ENCODE results near the gene DEFB121.
"Not testable (repeated sequence)": the region's sequence is repeated elsewhere in the genome, so short reads cannot be mapped to it uniquely, and the experiment has no call there.

Gene DEFB121, protein sequence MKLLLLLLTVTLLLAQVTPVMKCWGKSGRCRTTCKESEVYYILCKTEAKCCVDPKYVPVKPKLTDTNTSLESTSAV

DNA sequence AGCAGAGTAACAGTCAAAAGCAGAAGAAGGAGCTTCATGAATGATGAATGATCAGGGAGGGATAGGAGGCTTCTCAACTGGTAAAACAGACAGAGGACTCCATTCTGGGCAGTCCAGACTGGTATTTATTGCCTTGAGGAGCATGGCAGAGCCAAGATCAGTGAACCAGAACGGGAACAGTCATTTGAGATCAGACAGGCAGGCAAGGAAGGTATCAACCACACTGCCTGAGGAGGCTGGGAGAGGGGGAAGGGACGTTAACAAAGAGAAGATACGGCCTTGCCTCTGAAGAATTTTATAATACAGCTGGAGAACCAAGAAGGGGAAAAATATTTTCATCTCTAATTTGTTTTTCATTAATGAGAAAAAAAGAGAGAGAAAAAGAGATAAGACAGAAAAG is at the start of gene DEFB121:
Gene DEFB121 (minus strand): TSS at position 101 of the 400 bp plus-strand sequence. CDS start 63 bp downstream, at position 38.
- no peak for DNase-seq

DNA sequence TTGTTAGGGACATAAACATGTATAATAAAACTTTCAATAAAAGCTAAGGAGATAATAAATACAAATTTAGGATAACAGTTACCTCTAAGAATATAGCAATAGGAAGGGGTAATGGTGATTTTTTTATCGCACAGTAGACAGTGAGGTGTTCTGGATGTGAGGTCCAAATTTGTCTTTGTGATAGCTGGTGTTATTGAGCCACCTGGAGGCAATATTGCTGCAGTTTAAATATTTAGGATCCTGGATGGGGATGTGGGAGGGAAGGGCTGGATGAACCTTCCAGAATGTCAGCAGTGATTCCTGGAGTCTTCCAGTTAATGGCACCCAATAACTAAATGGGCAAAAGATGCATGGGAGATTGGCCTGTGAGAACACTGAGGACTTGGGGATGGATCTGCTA is 48.3 kb upstream of the DEFB121 start:
- in situ Hi-C loops (cut with HindIII; ENCODE audit: low pct_ligation_motif_present, low pct_unique_long_range_greater_than_20kb, low sequenced_read_pairs): no loop called here
- DNase-seq: no peak

More for the DNA sequence above, at the start of gene DEFB121:
- in situ Hi-C loops (cut with HindIII; ENCODE audit: low pct_ligation_motif_present, low pct_unique_long_range_greater_than_20kb, low sequenced_read_pairs): no loop called here

DNA sequence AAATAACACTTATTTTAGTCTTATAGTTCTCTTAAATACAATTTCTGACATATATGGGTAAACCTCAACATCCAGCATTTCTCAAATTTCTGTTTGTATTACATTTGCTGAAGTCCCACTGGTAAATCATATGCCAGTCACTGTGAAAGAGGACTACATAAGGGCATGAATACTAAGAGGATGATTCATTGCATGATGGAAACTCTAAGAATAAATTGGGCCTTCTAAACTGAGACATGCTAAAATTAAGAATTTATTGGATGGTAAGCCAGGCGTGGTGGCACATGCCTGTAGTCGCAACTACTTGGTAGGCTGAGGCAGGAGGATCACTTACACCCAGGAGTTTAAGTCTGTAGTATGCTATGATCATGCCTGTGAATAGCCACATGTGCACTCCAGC is 46.6 kb upstream of the DEFB121 start:
- in situ Hi-C loops (cut with HindIII; ENCODE audit: low pct_ligation_motif_present, low pct_unique_long_range_greater_than_20kb, low sequenced_read_pairs): no loop called here
- no peak for DNase-seq

DNA sequence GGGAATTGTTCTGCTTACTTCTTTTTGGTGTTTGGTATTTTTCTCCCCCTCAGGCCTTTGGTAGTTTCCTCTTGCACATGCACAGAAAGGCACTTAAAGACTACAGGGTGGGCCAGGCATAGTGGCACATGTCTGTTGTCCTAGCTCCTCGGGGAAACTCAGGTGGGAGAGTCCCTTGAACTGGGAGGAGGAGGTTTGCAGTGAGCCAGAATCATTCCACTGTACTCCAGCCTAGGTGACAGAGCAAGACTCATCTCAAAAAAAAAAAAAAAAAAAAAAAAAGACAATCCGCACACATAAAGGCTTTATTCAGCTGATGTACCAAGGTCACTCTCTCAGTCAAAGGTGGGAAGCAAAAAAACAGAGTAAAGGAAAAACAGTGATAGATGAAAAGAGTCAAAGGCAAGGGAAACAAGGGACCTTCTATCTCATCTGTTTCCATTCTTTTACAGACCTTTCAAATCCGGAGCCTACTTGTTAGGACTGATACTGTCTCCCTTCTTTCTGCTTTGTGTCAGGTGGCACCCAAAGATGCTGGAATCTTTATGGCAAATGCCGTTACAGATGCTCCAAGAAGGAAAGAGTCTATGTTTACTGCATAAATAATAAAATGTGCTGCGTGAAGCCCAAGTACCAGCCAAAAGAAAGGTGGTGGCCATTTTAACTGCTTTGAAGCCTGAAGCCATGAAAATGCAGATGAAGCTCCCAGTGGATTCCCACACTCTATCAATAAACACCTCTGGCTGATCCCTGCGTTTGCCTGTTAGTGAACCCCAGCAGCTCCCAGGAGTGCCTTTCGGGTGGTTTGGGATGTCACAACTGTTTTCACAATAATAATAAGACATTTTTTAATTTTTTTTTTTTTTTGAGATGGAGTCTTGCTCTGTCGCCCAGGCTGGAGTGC is 43.7 kb upstream of the DEFB121 start:
- in situ Hi-C loops (cut with HindIII; ENCODE audit: low pct_ligation_motif_present, low pct_unique_long_range_greater_than_20kb, low sequenced_read_pairs): no loop called here
- DNase-seq: no peak

DNA sequence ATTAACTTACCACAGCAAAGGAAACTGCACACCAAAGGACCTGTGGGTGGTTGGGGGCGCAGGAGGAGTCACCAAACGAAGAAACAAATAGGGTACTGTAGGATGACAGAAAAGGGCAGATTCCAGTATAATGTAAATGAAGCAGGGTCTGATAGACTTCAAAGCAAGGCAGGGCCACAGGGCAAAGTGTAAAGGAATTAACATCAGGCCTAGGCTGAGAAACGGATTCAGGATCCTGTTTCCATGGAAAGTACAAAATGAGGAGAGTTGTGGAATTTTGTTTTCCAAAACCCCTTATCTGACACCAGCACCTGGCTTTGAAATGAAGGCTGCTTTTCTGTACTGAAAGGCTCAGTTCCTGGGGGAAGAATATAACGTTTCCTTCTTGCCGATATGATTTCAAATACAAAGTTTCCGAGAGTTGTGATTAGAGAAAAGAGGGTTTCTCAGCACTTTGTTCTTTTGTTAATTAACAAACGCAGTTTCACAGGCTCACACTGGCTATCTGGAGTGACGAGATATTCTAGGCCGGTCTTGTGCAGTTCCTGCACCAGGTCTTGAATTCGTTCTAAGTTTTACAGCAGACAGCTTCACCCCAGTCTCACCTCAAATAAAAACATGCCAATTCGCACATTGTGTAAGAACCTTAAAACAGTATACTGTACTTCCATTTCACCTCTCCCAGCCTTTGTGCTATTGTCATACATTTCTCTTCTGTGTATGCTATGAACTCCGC is 40.2 kb upstream of the DEFB121 start:
- in situ Hi-C loops (cut with HindIII; ENCODE audit: low pct_ligation_motif_present, low pct_unique_long_range_greater_than_20kb, low sequenced_read_pairs): no loop called here
- no peak for DNase-seq

DNA sequence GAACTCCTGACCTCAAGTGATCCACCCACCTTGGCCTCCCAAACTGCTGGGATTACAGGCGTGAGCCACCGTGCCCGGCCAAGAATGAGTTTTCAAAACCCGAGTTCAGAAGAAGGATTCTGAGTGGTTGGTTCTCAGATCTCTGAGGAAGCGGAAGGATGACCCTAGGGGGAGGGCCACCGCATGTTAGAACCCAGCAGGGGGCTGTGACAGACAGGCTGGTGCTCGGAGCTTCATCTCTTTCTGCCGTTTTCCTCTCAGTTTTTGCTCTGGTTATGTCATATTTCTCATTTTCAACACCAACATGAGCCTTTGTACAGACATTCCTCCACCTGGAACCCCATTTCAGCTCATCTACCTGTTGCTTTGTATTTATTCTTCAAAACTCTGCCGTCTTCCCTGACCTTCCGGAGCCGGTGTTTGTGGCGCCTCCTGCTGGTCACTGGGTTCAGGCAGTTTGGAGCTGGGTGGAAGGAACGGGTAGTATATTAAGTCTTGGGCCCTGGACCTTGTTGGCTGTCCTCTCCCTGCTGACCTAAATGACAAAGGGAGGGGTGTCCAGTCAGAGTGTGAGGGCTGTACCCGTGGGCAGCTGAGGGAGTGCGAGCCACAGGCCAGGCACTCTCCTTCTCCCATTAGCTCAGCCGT is 34.1 kb upstream of the DEFB121 start, which contains the start of gene DEFB123:
Gene DEFB123 (plus strand): TSS at position 621 of the 648 bp plus-strand sequence. CDS start 67 bp downstream, outside the sequence.
- DNase-seq: no peak
- in situ Hi-C loops (cut with HindIII; ENCODE audit: low pct_ligation_motif_present, low pct_unique_long_range_greater_than_20kb, low sequenced_read_pairs): no loop called here

DNA sequence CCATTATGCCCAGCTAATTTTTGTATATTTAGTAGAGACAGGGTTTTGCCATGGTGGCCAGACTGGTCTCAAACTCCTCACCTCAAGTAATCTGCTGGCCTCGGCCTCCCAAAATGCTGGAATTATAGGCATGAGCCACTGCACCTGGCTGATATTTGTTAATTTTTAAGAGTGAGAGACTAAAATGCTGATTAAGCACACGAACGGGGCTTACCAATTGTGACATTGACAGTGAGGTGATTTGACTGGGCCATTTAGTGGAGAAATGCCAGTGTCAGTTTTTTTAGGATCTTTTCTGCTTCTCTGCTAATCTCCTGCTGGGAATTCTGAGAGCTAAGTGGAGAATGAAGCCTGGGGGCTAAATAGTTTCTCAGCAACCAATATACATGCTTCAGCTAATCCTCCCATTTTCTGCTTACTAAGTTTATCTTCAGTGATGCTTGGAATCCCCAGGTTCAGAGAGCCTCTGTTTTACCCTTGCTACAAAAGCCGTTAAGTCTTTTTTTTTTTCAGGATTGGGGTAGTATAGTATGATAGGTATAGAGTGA is 24.6 kb upstream of the DEFB121 start:
- in situ Hi-C loops (cut with HindIII; ENCODE audit: low pct_ligation_motif_present, low pct_unique_long_range_greater_than_20kb, low sequenced_read_pairs): no loop called here
- DNase-seq: no peak

DNA sequence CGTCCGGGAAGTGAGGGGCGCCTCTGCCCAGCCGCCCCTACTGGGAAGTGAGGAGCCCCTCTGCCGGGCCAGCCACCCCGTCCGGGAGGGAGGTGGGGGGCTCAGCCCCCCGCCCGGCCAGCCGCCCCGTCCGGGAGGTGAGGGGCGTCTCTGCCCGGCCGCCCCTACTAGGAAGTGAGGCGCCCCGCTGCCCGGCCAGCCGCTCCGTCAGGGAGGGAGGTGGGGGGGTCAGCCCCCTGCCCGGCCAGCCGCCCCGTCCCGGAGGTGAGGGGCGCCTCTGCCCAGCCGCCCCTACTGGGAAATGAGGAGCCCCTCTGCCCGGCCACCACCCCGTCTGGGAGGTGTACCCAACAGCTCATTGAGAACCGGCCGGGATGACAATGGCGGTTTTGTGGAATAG is 21.6 kb upstream of the DEFB121 start:
- DNase-seq; in situ Hi-C loops (cut with HindIII; ENCODE audit: low pct_ligation_motif_present, low pct_unique_long_range_greater_than_20kb, low sequenced_read_pairs): not testable (repeated sequence)

DNA sequence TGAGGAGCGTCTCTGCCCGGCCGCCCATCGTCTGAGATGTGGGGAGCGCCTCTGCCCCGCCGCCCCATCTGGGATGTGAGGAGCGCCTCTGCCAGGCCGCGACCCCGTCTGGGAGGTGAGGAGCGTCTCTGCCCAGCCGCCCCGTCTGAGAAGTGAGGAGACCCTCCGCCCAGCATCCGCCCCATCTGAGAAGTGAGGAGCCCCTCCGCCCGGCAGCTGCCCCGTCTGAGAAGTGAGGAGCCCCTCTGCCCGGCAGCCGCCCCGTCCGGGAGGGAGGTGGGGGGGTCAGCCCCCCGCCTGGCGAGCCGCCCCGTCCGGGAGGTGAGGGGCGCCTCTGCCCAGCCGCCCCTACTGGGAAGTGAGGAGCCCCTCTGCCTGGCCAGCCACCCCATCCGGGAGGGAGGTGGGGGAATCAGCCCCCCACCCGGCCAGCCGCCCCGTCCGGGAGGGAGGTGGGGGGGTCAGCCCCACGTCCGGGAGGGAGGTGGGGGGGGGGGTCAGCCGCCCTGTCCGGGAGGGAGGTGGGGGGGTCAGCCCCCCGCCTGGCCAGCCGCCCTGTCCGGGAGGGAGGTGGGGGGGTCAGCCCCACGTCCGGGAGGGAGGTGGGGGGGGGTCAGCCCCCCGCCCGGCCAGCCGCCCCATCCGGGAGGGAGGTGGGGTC is 21.0 kb upstream of the DEFB121 start:
- in situ Hi-C loops (cut with HindIII; ENCODE audit: low pct_ligation_motif_present, low pct_unique_long_range_greater_than_20kb, low sequenced_read_pairs); DNase-seq: not testable (repeated sequence)

DNA sequence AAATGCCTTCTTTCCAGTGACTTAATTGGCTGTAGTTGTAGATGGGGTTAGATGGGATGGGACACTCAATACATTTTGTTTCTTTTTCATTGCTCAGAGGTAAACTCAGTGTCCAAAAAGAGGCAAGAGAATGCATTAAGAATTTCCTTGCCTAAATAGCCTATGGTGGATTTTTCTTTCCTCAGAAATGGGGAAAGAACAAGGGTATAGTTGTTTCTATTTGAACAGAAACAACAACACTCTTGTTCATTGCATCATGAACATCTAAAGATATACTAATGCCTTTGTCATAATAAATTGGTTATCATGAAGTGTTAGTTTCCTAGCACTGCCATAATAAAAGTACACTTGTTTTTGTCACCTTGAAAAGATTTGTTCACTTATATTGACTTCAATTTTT is 19.8 kb upstream of the DEFB121 start:
- DNase-seq: no peak

DNA sequence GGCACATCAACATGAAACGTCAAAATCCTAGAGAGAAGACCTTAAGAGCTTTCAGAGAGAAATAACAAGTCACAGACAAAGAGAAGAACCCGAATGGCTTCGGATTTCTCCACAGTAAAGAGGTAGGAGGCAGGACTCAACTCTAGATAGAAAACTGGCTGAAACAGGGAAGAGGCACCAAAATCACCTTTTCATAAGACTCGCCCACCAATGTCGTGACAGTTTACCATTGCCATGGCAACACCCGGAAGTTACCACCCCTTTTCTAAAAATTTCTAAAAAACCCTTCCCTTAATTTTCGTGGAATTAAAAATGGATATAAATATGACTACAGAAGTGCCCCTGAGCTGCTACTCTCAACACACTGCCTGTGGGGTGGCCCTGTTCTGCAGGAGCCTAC is 12.3 kb upstream of the DEFB121 start:
- in situ Hi-C loops (cut with HindIII; ENCODE audit: low pct_ligation_motif_present, low pct_unique_long_range_greater_than_20kb, low sequenced_read_pairs): no loop called here
- no peak for DNase-seq

More for the DNA sequence above, 19.8 kb upstream of the DEFB121 start:
- in situ Hi-C loops (cut with HindIII; ENCODE audit: low pct_ligation_motif_present, low pct_unique_long_range_greater_than_20kb, low sequenced_read_pairs): no loop called here

DNA sequence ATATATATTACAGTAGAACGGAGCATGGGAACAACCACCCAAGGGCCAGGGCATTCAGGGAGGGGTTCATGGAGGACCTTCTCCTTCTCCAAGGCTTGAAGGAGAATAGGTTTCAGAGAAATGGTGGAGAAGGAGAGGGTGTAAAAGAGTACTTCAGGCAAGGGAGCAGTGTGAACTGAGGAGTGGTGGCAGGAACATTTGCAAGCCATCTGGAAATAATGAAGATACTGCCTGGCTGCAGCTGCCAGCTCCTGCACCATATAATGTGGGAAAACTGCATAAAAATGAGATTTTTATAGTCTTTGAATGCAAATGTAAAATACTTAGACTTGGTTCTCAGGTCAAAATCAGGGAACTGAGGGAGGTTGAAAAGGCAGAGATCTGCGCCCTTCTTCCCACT is 9.6 kb upstream of the DEFB121 start:
- in situ Hi-C loops (cut with HindIII; ENCODE audit: low pct_ligation_motif_present, low pct_unique_long_range_greater_than_20kb, low sequenced_read_pairs): no loop called here

DNA sequence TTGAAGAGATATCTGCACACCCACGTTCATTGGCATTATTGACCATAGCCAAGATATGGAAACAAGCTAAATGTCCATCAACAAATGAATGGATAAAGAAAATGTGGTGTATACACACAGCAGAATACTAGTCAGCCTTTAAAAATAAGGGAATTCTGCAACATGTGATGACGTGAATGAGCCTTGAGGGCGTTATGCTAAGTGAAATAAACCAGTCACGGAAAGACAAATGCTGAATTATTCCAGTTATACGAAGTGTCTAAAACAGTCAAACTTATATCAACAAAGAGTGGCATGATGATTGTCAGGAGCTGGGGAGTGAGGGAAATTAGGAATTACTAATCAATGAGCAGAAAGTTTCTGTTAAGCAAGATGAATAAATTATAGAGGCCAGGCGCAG is 8.4 kb upstream of the DEFB121 start:
- no peak for DNase-seq
- in situ Hi-C loops (cut with HindIII; ENCODE audit: low pct_ligation_motif_present, low pct_unique_long_range_greater_than_20kb, low sequenced_read_pairs): no loop called here

More for the DNA sequence above, 9.6 kb upstream of the DEFB121 start:
- DNase-seq: no peak

DNA sequence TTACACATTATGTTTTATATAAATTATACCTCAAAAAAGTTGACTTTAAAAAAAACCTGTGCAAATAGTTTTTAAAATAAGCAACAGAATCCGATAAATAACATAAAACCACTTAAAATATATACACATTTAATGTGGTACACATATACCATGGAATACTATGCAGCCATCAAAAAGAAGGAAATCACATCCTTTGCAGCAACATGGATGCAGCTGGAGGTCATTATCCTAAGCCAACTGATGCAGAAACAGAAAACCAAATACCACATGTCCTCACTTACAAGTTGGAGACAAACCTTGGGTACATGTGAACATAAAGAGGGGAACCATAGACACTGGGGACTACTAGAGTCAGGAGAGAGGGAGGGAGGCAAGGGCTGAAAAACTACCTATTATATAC is 4.0 kb upstream of the DEFB121 start:
- in situ Hi-C loops (cut with HindIII; ENCODE audit: low pct_ligation_motif_present, low pct_unique_long_range_greater_than_20kb, low sequenced_read_pairs): no loop called here
- DNase-seq: no peak

DNA sequence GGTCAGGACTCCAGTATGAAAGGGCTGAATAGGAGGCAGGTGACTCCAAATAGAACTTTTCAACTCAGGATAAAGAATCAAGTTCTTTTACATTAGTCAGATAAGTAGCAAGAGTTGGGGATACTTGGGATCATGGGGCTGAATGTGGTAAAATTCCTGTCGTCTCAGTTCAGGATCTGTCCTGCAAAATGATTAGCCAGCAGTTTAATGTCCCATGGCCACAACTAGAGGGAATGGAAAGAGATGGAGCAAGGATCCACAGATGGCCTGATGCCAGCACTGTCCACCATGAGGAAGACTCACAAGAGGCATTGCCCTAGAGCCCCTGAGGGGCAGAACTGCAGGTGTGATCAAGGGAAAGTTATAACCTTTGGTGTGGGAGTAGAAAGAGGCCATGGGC is 2.1 kb downstream of the DEFB121 start:
- in situ Hi-C loops (cut with HindIII; ENCODE audit: low pct_ligation_motif_present, low pct_unique_long_range_greater_than_20kb, low sequenced_read_pairs): no loop called here
- DNase-seq: no peak

DNA sequence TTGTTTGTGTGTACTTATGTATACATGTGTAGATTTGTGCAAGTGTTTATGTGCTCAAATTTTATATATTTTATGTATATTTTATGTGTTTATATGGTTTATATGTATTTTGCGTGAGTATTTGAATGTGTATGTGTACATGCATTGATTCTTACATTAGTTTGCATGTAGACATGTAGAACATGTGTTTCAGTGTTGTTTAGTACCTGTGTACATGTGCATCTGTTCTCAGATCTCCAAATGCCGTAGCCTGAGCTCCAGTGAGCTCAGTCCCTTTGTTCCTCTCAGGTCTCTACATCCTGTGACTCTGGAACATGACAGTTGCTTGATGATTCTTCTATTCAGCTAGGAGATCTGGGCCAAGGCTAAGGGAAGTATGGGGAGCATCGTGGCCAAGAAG is 11.1 kb downstream of the DEFB121 start:
- no peak for DNase-seq
- in situ Hi-C loops (cut with HindIII; ENCODE audit: low pct_ligation_motif_present, low pct_unique_long_range_greater_than_20kb, low sequenced_read_pairs): no loop called here

DNA sequence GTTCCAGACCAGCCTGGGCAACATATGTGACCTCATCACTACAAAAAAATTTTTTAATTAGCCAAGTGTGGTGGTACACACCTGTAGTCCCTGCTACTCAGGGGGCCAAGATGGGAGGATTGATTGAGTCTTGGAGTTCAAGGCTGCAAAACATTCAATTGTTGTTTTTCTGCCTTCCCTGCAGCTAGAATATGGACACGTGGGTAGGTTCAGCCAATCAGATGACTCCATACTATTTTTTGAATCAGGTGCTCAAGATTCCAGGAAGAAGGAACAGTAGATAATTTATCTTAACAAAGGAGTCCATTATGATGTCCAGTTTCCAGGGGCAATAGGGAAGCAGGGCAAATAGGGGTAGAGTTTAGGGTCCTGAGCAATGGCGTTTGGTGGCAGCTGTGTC is 13.2 kb downstream of the DEFB121 start:
- DNase-seq: no peak
- in situ Hi-C loops (cut with HindIII; ENCODE audit: low pct_ligation_motif_present, low pct_unique_long_range_greater_than_20kb, low sequenced_read_pairs): no loop called here

DNA sequence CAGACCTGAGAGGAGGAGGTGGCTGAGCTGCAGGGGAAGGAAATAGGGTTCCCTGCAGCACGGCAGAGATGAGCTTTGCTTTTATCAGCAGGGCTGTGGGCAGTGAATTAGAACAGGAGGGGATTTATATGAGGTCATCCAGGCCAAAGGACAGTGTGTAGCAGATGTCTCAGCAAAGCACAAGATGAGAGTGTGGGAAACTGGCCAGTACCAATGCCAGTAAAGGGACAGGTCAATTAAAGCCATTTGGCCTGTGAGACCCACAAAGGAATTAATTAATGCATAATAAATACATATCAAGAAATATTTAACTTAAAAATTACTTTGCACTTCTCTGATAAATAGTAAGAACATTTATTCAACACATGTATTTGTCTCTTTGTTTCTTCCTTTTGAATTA is 15.5 kb downstream of the DEFB121 start, which contains the start of gene DEFB119:
Gene DEFB119 (minus strand): TSS at position 101 of the 400 bp plus-strand sequence. CDS start 107 bp downstream, outside the sequence.
- DNase-seq: no peak
- in situ Hi-C loops (cut with HindIII; ENCODE audit: low pct_ligation_motif_present, low pct_unique_long_range_greater_than_20kb, low sequenced_read_pairs): no loop called here

Measured in ACHN (cell line).